ENCODE results near the gene HINFP.

The HINFP gene

DNA sequence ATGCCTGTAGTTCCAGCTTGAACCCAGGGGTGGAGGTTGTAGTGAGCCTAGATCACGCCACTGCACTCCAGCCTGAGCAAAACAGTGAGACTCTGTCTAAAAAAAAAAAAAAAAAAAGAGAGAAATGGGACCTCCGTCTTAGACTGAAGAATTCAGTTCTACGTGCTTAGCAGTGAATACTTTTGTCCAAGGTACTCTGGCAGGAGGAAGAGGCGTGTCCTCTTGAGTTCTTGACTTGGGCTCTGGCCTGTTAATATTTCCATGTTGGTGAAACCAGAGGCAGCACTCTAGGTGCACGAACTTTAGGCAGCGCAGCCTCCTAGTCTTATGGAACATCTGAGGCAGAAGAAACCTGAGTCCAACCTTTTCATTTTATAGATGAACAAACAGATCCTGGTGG lies 34.3 kb upstream of the HINFP start:
- TF ChIP-seq, protein P1, sequence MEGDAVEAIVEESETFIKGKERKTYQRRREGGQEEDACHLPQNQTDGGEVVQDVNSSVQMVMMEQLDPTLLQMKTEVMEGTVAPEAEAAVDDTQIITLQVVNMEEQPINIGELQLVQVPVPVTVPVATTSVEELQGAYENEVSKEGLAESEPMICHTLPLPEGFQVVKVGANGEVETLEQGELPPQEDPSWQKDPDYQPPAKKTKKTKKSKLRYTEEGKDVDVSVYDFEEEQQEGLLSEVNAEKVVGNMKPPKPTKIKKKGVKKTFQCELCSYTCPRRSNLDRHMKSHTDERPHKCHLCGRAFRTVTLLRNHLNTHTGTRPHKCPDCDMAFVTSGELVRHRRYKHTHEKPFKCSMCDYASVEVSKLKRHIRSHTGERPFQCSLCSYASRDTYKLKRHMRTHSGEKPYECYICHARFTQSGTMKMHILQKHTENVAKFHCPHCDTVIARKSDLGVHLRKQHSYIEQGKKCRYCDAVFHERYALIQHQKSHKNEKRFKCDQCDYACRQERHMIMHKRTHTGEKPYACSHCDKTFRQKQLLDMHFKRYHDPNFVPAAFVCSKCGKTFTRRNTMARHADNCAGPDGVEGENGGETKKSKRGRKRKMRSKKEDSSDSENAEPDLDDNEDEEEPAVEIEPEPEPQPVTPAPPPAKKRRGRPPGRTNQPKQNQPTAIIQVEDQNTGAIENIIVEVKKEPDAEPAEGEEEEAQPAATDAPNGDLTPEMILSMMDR (IDR thresholded peaks at IDR 0.05) = no peak

DNA sequence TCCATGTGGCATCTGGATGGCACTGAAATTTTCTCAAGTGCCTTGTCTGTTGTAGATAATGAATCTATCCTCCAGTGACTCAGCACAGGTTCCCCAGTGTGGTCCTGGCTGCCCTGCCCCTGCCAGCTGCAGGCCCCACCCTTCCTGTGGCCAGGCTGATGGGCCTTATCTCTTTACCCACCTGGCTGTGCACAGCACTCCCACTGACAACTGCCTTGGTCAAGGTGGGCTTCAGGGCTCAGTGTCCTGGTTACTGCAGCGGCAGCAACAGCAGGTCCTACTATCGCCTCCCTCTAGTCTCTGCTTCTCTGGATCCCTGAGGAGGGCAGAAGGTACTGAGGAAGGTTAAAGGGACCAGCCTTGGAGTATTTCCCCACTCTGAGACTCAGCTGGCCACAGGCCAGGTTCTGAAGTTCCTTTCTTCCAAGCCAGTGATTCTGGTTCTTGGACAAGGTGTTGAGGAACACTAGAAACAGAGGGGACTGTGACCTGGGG lies 33.6 kb upstream of the HINFP start:
- TF ChIP-seq, protein P1 (IDR thresholded peaks at IDR 0.05) = no peak

- TF ChIP-seq, protein P1 (IDR thresholded peaks at IDR 0.05) = no peak
These were observed 33.0 kb upstream of the HINFP start for GRCh38 chr11:119088406-119088805.

- TF ChIP-seq, protein P1 (IDR thresholded peaks at IDR 0.05) = no peak
These were observed 32.1 kb upstream of the HINFP start for GRCh38 chr11:119089319-119089718.

DNA sequence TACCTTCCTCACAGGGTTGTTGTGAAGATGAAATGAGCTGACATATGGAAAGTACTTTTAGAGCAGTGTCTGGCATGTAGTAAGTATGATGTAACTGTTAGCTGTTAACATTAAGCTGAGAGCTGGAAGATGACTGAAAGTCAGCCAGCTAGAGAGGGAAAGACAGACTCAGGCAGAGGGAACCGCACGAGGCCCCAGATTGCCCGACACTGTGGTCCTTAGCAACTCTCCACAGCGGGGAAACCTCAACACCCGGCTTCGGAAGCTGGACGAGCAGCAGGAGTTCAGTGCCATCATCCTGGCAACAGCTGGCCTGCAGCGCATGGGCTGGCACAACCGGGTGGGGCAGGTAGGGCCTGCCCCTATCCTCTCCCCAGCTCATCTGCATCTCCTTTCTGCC lies 30.2 kb upstream of the HINFP start:
- TF ChIP-seq, protein P1 (IDR thresholded peaks at IDR 0.05) = no peak

GRCh38 chr11:119091966-119092879 lies 29.2 kb upstream of the HINFP start:
- TF ChIP-seq, protein P1 (IDR thresholded peaks at IDR 0.05) = no peak

DNA sequence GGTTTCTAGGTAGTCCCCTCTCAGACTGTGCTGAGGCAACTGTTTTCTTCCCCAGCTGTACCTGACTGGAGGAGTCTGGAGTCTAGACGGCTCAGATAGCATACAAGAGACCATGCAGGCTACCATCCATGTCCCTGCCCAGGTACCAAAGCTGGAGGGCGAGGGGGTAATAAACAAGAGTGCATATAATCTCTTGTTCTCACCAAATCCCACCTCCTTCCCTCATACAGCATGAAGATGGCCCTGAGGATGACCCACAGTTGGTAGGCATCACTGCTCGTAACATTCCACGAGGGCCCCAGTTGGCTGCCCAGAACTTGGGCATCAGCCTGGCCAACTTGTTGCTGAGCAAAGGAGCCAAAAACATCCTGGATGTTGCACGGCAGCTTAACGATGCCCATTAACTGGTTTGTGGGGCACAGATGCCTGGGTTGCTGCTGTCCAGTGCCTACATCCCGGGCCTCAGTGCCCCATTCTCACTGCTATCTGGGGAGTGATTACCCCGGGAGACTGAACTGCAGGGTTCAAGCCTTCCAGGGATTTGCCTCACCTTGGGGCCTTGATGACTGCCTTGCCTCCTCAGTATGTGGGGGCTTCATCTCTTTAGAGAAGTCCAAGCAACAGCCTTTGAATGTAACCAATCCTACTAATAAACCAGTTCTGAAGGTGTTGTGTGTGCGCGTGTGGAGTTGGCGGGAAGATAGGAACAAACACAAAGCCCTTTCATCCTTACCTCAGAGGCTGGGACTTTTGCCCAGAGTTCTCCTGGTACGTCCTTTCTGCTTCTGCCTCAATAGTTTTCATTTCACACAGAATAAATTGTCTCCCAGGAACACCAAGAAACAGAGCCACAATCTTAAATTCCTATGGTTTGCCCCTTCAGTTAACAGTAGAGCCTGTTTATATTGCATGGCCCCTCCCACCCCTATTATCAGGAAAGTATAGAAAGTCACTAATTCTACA lies 28.2 kb upstream of the HINFP start:
- TF ChIP-seq, protein P1 (IDR thresholded peaks at IDR 0.05) = no peak
